HG02885 (cell line): Measurements from ENCODE around the gene DIP2C.
"Not testable (repeated sequence)": the region's sequence is repeated elsewhere in the genome, so short reads cannot be mapped to it uniquely, and the experiment has no call there.

Experiments
- ATAC-seq: cut with Tn5 transposase; IDR thresholded peaks from one replicate; pipeline ENCODE4 v1.9.1; 2021; ENCODE audit warnings: mild to moderate bottlenecking; ENCODE audit not compliant: unreplicated experiment, poor library complexity

Gene DIP2C

GRCh38 chr10:491667-492424 is 197.6 kb downstream of the DIP2C start:
- no peak for ATAC-seq

GRCh38 chr10:490891-491571 is 198.4 kb downstream of the DIP2C start:
- no peak for ATAC-seq

GRCh38 chr10:490256-490655 is 199.2 kb downstream of the DIP2C start:
- no peak for ATAC-seq

- ATAC-seq = no peak
Observed at GRCh38 chr10:489330-489729, 200.1 kb downstream of the DIP2C start.

- no peak for ATAC-seq
Observed at GRCh38 chr10:488933-489215, 200.6 kb downstream of the DIP2C start.

GRCh38 chr10:488081-488932 is 201.2 kb downstream of the DIP2C start:
- no peak for ATAC-seq

GRCh38 chr10:486666-487322 is 202.7 kb downstream of the DIP2C start:
- no peak for ATAC-seq

GRCh38 chr10:486206-486605 is 203.3 kb downstream of the DIP2C start:
- ATAC-seq = no peak

- ATAC-seq = no peak
Observed at GRCh38 chr10:485776-486175, 203.7 kb downstream of the DIP2C start.

- peak; percentile 63 for ATAC-seq
Observed at GRCh38 chr10:484925-485661, 204.4 kb downstream of the DIP2C start.

GRCh38 chr10:484441-484924 is 205.0 kb downstream of the DIP2C start:
- ATAC-seq = peak; percentile 63

- ATAC-seq = no peak
Observed at GRCh38 chr10:483261-483660, 206.2 kb downstream of the DIP2C start.

GRCh38 chr10:482848-483247 is 206.6 kb downstream of the DIP2C start:
- no peak for ATAC-seq

GRCh38 chr10:482051-482501 is 207.4 kb downstream of the DIP2C start:
- no peak for ATAC-seq

- ATAC-seq = no peak
Observed at GRCh38 chr10:481628-482027, 207.8 kb downstream of the DIP2C start.

GRCh38 chr10:480928-481552 is 208.4 kb downstream of the DIP2C start:
- ATAC-seq = no peak

GRCh38 chr10:480498-480927 is 209.0 kb downstream of the DIP2C start:
- ATAC-seq = no peak

GRCh38 chr10:479706-480497 is 209.6 kb downstream of the DIP2C start:
- not testable (repeated sequence) for ATAC-seq
